K562 (cell line): ENCODE data around the gene RIMS3. TPM values are rescaled to one million over a fixed set of nuclear protein-coding genes. Genes with fewer than 3 reads are reported as not detected.
"Not testable (repeated sequence)": the region's sequence is repeated elsewhere in the genome, so short reads cannot be mapped to it uniquely, and the experiment has no call there.

ENCODE experiments used
- ATAC-seq: fragments of 200-7000 bp; cut with Tn5 transposase; 3 replicates; pipeline ENCODE4 v1.9.1; 2020; ENCODE audit warnings: moderate library complexity
- BruUV-seq: library from RNA; stranded (reverse); fragments of 400-500 nt; replicated peaks from 2 replicates; lab custom pipeline; 2021; lab: Mats Ljungman, UMichigan
- CTCF ChIA-PET: fragments of 300-600 bp; formaldehyde crosslinking; extraction: SDS; loops from one replicate; lab custom pipeline; 2021; ENCODE audit warnings: low intra/inter-chr PET ratio; lab: Yijun Ruan, JAX
- POLR2A ChIA-PET: fragments of 300-600, 350-650 bp; sonication (Branson Sonifier 250); formaldehyde crosslinking; extraction: SDS; loops from one replicate; lab custom pipeline; 2021; ENCODE audit warnings: antibody characterized with exemption, inconsistent platforms; lab: Yijun Ruan, JAX
- DNase-seq, 4 experiments: peaks; one replicate each; pipeline versions ENCODE4 v3.0.0 to v3.0.0-alpha.2; 2011 to 2018; ENCODE audit warnings: low spot score in 3 of 4, mixed read lengths in 3 of 4; ENCODE audit errors: extremely low read depth in 1 of 4
- FAIRE-seq: peaks from 2 replicates; lab custom pipeline; 2011; peaks lifted over from hg19 to GRCh38; lab: Jason Lieb, UNC
- H2AFZ ChIP-seq: 2 replicates; pipeline ENCODE4 v1.6.0; 2011; ENCODE audit warnings: low read depth, low read length, control low read depth, inconsistent platforms
- H3K27ac ChIP-seq: fragments of 200-600 bp; 3 replicates; pipeline ENCODE4 v1.8.0; 2011; ENCODE audit warnings: low read depth, mild to moderate bottlenecking, control low read depth, inconsistent platforms, low read length, moderate library complexity, mixed read lengths; ENCODE audit errors: extremely low read depth
- H3K27me3 ChIP-seq, 2 experiments: fragments of 300-600 bp in 1 of 2; 2 replicates in 1 of 2; 3 replicates in 1 of 2; pipeline versions ENCODE4 v1.6.0 to v1.8.0; 2011; ENCODE audit warnings: inconsistent platforms in 2 of 2, low read length in 2 of 2, mild to moderate bottlenecking in 1 of 2, mixed read lengths in 1 of 2, moderate library complexity in 1 of 2; ENCODE audit not compliant: control insufficient read depth in 2 of 2, insufficient read depth in 2 of 2
- H3K36me3 ChIP-seq: fragments of 300-600 bp; 3 replicates; pipeline ENCODE4 v1.8.0; 2011; ENCODE audit warnings: mild to moderate bottlenecking, low read length, inconsistent platforms; ENCODE audit not compliant: control insufficient read depth, insufficient read depth
- H3K4me1 ChIP-seq, 2 experiments: fragments of 200-600 bp in 1 of 2; replicated peaks in 1 of 2; 2 replicates in 1 of 2; 3 replicates in 1 of 2; pipeline versions ENCODE4 v1.5.1 to v1.8.0; 2011; ENCODE audit warnings: inconsistent platforms in 2 of 2, low read length in 2 of 2, mild to moderate bottlenecking in 1 of 2, mixed read lengths in 1 of 2, moderate library complexity in 1 of 2; ENCODE audit not compliant: control insufficient read depth in 2 of 2, insufficient read depth in 2 of 2
- H3K4me2 ChIP-seq: 2 replicates; pipeline ENCODE4 v1.6.1; 2011; ENCODE audit warnings: low read length, control low read depth, inconsistent platforms, mixed read lengths; ENCODE audit not compliant: insufficient read depth
- H3K4me3 ChIP-seq: fragments of 200-600 bp; sonication (generic), shearing (Covaris generic); 2 replicates; pipeline ENCODE4 v1.5.1; 2016; ENCODE audit warnings: control low read depth, inconsistent platforms
- H3K79me2 ChIP-seq: fragments of 200-600 bp; 3 replicates; pipeline ENCODE4 v1.8.0; 2011; ENCODE audit warnings: low read length, inconsistent platforms; ENCODE audit not compliant: control insufficient read depth, insufficient read depth
- H3K9ac ChIP-seq, 2 experiments: 2 replicates each; pipeline versions ENCODE4 v1.6.0 to v1.6.1; 2011; ENCODE audit warnings: low read depth in 2 of 2, low read length in 2 of 2, control low read depth in 1 of 2, inconsistent platforms in 1 of 2, mild to moderate bottlenecking in 1 of 2, mixed read lengths in 1 of 2; ENCODE audit not compliant: insufficient read depth in 1 of 2
- H3K9me1 ChIP-seq: one replicate; pipeline ENCODE4 v1.6.0; 2011; ENCODE audit warnings: inconsistent platforms, mild to moderate bottlenecking, low read length, moderate library complexity; ENCODE audit not compliant: control insufficient read depth, insufficient read depth
- H3K9me3 ChIP-seq: replicated peaks from 2 replicates; pipeline ENCODE4 v1.5.1; 2011; ENCODE audit warnings: low read depth, low read length, inconsistent platforms; ENCODE audit not compliant: control insufficient read depth, insufficient read depth
- H4K20me1 ChIP-seq: replicated peaks from 2 replicates; pipeline ENCODE4 v1.6.1; 2011; ENCODE audit warnings: low read length, inconsistent platforms, mixed read lengths; ENCODE audit not compliant: control insufficient read depth, insufficient read depth
- EGR1 ChIP-seq: fragments of 450-650 bp; conservative IDR thresholded peaks from 2 replicates; pipeline ENCODE4 v1.6.1; 2017; ENCODE audit warnings: mild to moderate bottlenecking
- FOSL1 ChIP-seq: fragments of 200-800 bp; sonication (Bioruptor generic); conservative IDR thresholded peaks from 2 replicates; pipeline ENCODE4 v1.6.1; 2016; ENCODE audit warnings: missing genetic modification characterization, missing compliant biosample characterization
- KDM1A ChIP-seq, 2 experiments: fragments of 450-650 bp; IDR thresholded peaks; 2 replicates each; pipeline ENCODE4 v1.6.1; 2016; ENCODE audit warnings: mild to moderate bottlenecking in 2 of 2
- PKNOX1 ChIP-seq: fragments of 450-650 bp; IDR thresholded peaks from 2 replicates; pipeline ENCODE4 v1.6.1; 2016
- SAFB2 ChIP-seq: fragments of 200-400 bp; formaldehyde crosslinking; IDR thresholded peaks from 2 replicates; pipeline ENCODE4 v1.6.1; 2018; ENCODE audit warnings: borderline replicate concordance, low read length, low read depth, moderate library complexity; ENCODE audit not compliant: severe bottlenecking
- SMARCA4 ChIP-seq: fragments of 450-650 bp; IDR thresholded peaks from 2 replicates; pipeline ENCODE4 v1.6.1; 2016
- ZNF511 ChIP-seq: sonication (generic); formaldehyde crosslinking; IDR thresholded peaks from 2 replicates; pipeline ENCODE4 v1.8.0; 2022; ENCODE audit warnings: mild to moderate bottlenecking, missing genetic modification reagents
- WGBS: fragments of 100-300 bp; shearing (Covaris generic); methylation state at CpG from one replicate; pipeline ENCODE4 v1.1.6; 2016; ENCODE audit warnings: low coverage, mixed read lengths; ENCODE audit not compliant: insufficient coverage; ENCODE audit errors: missing lambda C conversion rate; 5-methylcytosine and 5-hydroxymethylcytosine counted together
- in situ Hi-C: fragments of 300-500 bp; cut with MboI; formaldehyde crosslinking; loops from 4 replicates; pipeline ENCODE4 v1.15.0; 2018; ENCODE audit warnings: inconsistent platforms, mixed read lengths
- intact Hi-C: fragments of 100-400 bp; cut with micrococcal nuclease; formaldehyde crosslinking; loops from 2 replicates; pipeline ENCODE4 v1.14.2; 2022
- polyA plus RNA-seq, 8 experiments: library from polyadenylated mRNA; depleted of rRNA in 4 of 8; stranded (reverse) in 5 of 8; unstranded in 3 of 8; fragments of >200 nt; fragmentation: Nextera tagmentation in 2 of 8; fragmentation: Illumina TruSeq in 1 of 8; extraction: Ambion mirVana in 2 of 8; extraction: Trizol in 1 of 8; gene quantifications; 2 replicates each; pipeline versions ENCODE4 v1.2.1 to v1.2.3, GENCODE V29; 2011 to 2014; ENCODE audit warnings: inconsistent platforms in 1 of 8, missing spikeins in 1 of 8
- total RNA-seq, 7 experiments: library from RNA; depleted of rRNA in 6 of 7; stranded (reverse); fragments of >200 nt in 6 of 7; fragmentation: Illumina TruSeq in 2 of 7; extraction: Trizol in 2 of 7; gene quantifications; 2 replicates each; pipeline versions ENCODE4 v1.2.1 to v1.2.3, GENCODE V29; 2011 to 2021; ENCODE audit warnings: low replicate concordance in 1 of 7

RIMS3 gene
- total and polyA plus RNA-seq, 9 of the 15 experiments (the other 6 are each of a cell fraction or from before 2014, with no cell fraction given) = 0.06 to 1.2 (median 0.59) TPM

GRCh38 chr1:40703316-40703715 lies 37.8 kb upstream of the RIMS3 start (continued):
- TF ChIP-seq ZNF511 = no peak
- TF ChIP-seq SAFB2 = no peak
- TF ChIP-seq PKNOX1 = peak; percentile 36; the same call in 1 of the 2 replicates
- TF ChIP-seq FOSL1 (tag) = peak; percentile 79
- peak; percentile 23; the same call in 1 of the 2 replicates for TF ChIP-seq SMARCA4
- peak; percentile 42 to 54; a peak in 2 of 4 replicates for TF ChIP-seq KDM1A (IDR thresholded peaks at IDR 0.05)

- DNase-seq, BruUV-seq, FAIRE-seq, H3K4me3 ChIP-seq, ATAC-seq, intact Hi-C loops, CTCF ChIA-PET, H3K4me2 ChIP-seq, H3K9ac ChIP-seq, H4K20me1 ChIP-seq, H3K9me3 ChIP-seq, H3K27ac ChIP-seq, H3K36me3 ChIP-seq, H2AFZ ChIP-seq, in situ Hi-C loops, H3K27me3 ChIP-seq, H3K9me1 ChIP-seq: not testable (repeated sequence)
- 79% methylated on average over 9 of the region's 9 CpGs for WGBS
- POLR2A ChIA-PET = interaction anchor here (0.6 to 14.0 kb wide), 5 partner anchors 8 to 171 kb away, joined by 3 to 212 read pairs (median 4); partner anchors contain the start of genes NFYC and ZNF684
- peaks cover 0 to 29% of the 10 kb centered on the region in 2 experiments; a peak in 4 of 5 replicates for H3K4me1 ChIP-seq
- TF ChIP-seq EGR1 = 0 out of 2 replicates have a peak, but pooled peaks have one; percentile 10
- H3K79me2 ChIP-seq = peaks cover 87% of the 10 kb centered on the region
Observed at GRCh38 chr1:40702810-40703209, 37.3 kb upstream of the RIMS3 start.
